Measurements from ENCODE around the gene QRSL1. TPM values are rescaled to one million over a fixed set of nuclear protein-coding genes. Genes with fewer than 3 reads are reported as not detected.

QRSL1 gene
- total RNA-seq, 2 experiments from 2014 or later = 63.9 to 71.8 TPM

- Histone ChIP-seq H2AFZ (ENCODE audit: low read length) (no peak overlapping the region), H4K20me1 (ENCODE audit: insufficient read depth, low read length) (no peaks in the 10 kb centered on the region), H3K27ac (ENCODE audit: low read depth, low read length, poor library complexity, severe bottlenecking) (peak overlapping the region; percentile 92), H3K4me3 (ENCODE audit: low read depth, low read length, poor library complexity, severe bottlenecking) (peak overlapping the region; percentile 29), H3K36me3 (ENCODE audit: insufficient read depth, low read length) (peaks cover 70% of the 10 kb centered on the region), H3K4me1 (ENCODE audit: insufficient read depth, low read length, poor library complexity, severe bottlenecking) (peaks cover 61% of the 10 kb centered on the region), H3K9me3 (ENCODE audit: low read length) (peaks cover 20% of the 10 kb centered on the region; the same call in 1 of the 2 replicates), H3K79me2 (ENCODE audit: insufficient read depth, low read depth, low read length) (peaks cover 34% of the 10 kb centered on the region; the same call in 1 of the 2 replicates), H3K9me2 (ENCODE audit: insufficient read depth, low read length) (no peaks in the 10 kb centered on the region), H3K4me2 (ENCODE audit: low read length) (peak overlapping the region; percentile 77)
- ChIA-PET CTCF (ENCODE audit: unreplicated experiment) (interaction anchor here (0.5 kb wide), 1 partner anchor 453 kb away, joined by 3 read pairs; no protein-coding TSS in a partner anchor), POLR2A (interaction anchor here (0.5 to 1.9 kb wide), 25 partner anchors 10 to 317 kb away, joined by 3 to 15 read pairs (median 4); partner anchors contain the start of genes QRSL1 and RTN4IP1)
- DNase-seq (ENCODE audit: low spot score) = peak; percentile 93
- intact Hi-C loops (cut with micrococcal nuclease; ENCODE audit: unreplicated experiment) = loop anchor here (5.0 kb wide), 1 partner anchor 54 kb away; no protein-coding TSS in a partner anchor
- no TSS peak for BruUV-seq (replicated peaks)
- TF ChIP-seq EZH2phosphoT487 (IDR thresholded peaks at IDR 0.05; ENCODE audit: borderline replicate concordance, low read depth, low read length) = no peak
- TF ChIP-seq, protein P1, sequence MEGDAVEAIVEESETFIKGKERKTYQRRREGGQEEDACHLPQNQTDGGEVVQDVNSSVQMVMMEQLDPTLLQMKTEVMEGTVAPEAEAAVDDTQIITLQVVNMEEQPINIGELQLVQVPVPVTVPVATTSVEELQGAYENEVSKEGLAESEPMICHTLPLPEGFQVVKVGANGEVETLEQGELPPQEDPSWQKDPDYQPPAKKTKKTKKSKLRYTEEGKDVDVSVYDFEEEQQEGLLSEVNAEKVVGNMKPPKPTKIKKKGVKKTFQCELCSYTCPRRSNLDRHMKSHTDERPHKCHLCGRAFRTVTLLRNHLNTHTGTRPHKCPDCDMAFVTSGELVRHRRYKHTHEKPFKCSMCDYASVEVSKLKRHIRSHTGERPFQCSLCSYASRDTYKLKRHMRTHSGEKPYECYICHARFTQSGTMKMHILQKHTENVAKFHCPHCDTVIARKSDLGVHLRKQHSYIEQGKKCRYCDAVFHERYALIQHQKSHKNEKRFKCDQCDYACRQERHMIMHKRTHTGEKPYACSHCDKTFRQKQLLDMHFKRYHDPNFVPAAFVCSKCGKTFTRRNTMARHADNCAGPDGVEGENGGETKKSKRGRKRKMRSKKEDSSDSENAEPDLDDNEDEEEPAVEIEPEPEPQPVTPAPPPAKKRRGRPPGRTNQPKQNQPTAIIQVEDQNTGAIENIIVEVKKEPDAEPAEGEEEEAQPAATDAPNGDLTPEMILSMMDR (conservative IDR thresholded peaks at IDR 0.05; ENCODE audit: low read length) = no peak
Measured at GRCh38 chr6:106666282-106667021, 37.1 kb downstream of the QRSL1 start.

- H3K36me3 ChIP-seq (ENCODE audit: insufficient read depth, low read length) = peaks cover 64% of the 10 kb centered on the region
- TF ChIP-seq, protein P1 (conservative IDR thresholded peaks at IDR 0.05; ENCODE audit: low read length) = no peak
- no peak for TF ChIP-seq EZH2phosphoT487 (IDR thresholded peaks at IDR 0.05; ENCODE audit: borderline replicate concordance, low read depth, low read length)
- intact Hi-C loops (cut with micrococcal nuclease; ENCODE audit: unreplicated experiment) = loop anchor here (5.0 kb wide), 1 partner anchor 55 kb away; no protein-coding TSS in a partner anchor
- peak overlapping the region; percentile 29 for H3K4me3 ChIP-seq (ENCODE audit: low read depth, low read length, poor library complexity, severe bottlenecking)
- H3K9me2 ChIP-seq (ENCODE audit: insufficient read depth, low read length) = no peaks in the 10 kb centered on the region
- peaks cover 61% of the 10 kb centered on the region for H3K4me1 ChIP-seq (ENCODE audit: insufficient read depth, low read length, poor library complexity, severe bottlenecking)
- peak overlapping the region; percentile 92 for H3K27ac ChIP-seq (ENCODE audit: low read depth, low read length, poor library complexity, severe bottlenecking)
- ChIA-PET CTCF (ENCODE audit: unreplicated experiment) (interaction anchor here (0.5 kb wide), 1 partner anchor 453 kb away, joined by 3 read pairs; no protein-coding TSS in a partner anchor), POLR2A (interaction anchor here (0.5 to 1.9 kb wide), 24 partner anchors 10 to 317 kb away, joined by 3 to 15 read pairs (median 4); partner anchors contain the start of genes QRSL1 and RTN4IP1)
- no TSS peak for BruUV-seq (replicated peaks)
- peaks cover 20% of the 10 kb centered on the region; the same call in 1 of the 2 replicates for H3K9me3 ChIP-seq (ENCODE audit: low read length)
- DNase-seq (ENCODE audit: low spot score) = no peak
- no peaks in the 10 kb centered on the region for H4K20me1 ChIP-seq (ENCODE audit: insufficient read depth, low read length)
- peak overlapping the region; percentile 77 for H3K4me2 ChIP-seq (ENCODE audit: low read length)
- H3K79me2 ChIP-seq (ENCODE audit: insufficient read depth, low read depth, low read length) = peaks cover 34% of the 10 kb centered on the region; the same call in 1 of the 2 replicates
- H2AFZ ChIP-seq (ENCODE audit: low read length) = no peak overlapping the region
Measured at GRCh38 chr6:106667022-106667402, 37.6 kb downstream of the QRSL1 start.

Measured in OCI-LY7 (cell line).